GM21825 (cell line): Measurements from ENCODE around the gene STXBP4.

ENCODE experiments used
- ATAC-seq: cut with Tn5 transposase; IDR thresholded peaks from one replicate; pipeline ENCODE4 v1.9.1; 2021; ENCODE audit warnings: mild to moderate bottlenecking, moderate library complexity; ENCODE audit not compliant: unreplicated experiment

STXBP4 gene

GRCh38 chr17:54969658-54970572, 1.4 kb downstream of the STXBP4 start:
- ATAC-seq: no peak

DNA sequence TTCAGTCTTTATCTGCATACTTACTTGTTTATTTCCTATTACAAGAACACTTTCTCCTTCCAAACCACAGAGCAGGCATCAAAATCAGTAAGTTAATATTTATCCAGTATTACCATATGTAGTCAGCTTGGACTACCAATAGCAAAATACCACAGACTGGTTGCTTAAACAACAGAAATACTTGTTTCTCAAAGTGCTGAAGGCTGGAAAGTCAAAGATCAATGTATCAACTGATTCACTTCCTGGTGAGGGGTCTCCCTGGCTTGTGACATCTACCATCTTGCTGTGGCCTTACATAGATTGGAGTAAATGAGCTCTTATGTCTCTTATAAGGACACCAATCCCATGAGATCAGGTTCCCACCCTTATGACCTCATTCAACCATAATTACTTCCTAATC, 2.6 kb downstream of the STXBP4 start:
- ATAC-seq: no peak

GRCh38 chr17:54971901-54972300, 3.3 kb downstream of the STXBP4 start:
- no peak for ATAC-seq

GRCh38 chr17:54972406-54973138, 4.0 kb downstream of the STXBP4 start:
- ATAC-seq: no peak

- ATAC-seq: no peak
These were observed 6.2 kb downstream of the STXBP4 start for GRCh38 chr17:54974759-54975158.

GRCh38 chr17:54976316-54976715, 7.8 kb downstream of the STXBP4 start:
- ATAC-seq: no peak

- ATAC-seq: no peak
These were observed 9.2 kb downstream of the STXBP4 start for GRCh38 chr17:54977744-54978143.

DNA sequence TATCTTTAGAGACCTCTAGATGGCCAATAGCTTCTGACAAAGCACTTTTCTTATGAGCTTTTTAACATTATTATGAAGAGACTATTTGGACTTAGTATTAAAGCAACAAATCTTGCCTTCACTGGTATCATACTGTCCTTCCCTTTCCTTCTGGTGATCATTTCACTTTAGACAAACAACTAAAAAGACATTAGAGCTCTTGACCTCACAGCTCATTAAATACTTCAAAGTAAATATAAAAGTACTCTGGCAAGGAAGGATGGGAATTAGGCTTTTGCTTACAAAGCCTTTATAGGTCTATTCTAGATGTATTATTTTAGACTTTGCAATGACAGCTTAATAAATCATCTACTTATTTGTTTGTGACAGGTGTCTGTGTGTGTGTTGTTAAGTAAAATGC, 11.1 kb downstream of the STXBP4 start:
- ATAC-seq: no peak

DNA sequence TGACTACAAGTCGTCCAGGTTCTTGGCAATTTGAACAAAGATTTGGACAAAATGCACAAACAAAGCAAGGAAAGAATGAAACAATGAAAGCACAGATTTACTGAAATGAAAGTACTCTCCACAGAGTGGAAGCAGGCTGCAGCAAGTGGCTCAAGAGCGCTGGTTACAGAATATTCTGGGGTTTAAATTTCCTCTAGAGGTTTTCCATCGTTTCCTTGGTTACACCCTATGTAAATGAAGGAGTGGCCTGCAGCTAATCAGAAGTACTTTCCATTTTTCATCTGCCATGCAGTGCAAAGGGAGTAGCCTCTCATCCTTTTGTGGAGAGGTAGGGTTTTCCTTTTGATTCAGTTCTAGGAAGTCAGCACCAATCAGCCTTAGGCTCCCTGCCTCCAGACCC, 11.8 kb downstream of the STXBP4 start:
- no peak for ATAC-seq

- ATAC-seq: no peak
These were observed 13.8 kb downstream of the STXBP4 start for GRCh38 chr17:54982399-54982798.

DNA sequence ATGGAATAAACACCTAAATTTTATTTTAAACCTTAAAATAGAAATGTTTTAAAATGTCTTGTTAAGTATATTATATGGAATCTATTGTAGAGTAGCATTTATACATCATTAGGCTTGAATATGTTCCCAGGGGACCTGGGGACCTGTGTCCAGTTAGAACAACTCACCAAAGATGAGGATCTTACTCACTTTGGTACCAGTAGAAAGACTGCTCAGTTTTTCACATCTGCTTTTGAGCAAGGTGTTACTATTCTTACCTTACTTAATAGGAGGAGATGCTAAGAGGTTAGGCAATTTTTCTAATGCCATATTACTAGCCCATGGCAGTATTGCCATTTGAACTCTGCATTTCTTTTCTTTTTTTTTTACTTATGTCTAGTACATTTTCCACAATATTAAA, 14.7 kb downstream of the STXBP4 start:
- no peak for ATAC-seq

DNA sequence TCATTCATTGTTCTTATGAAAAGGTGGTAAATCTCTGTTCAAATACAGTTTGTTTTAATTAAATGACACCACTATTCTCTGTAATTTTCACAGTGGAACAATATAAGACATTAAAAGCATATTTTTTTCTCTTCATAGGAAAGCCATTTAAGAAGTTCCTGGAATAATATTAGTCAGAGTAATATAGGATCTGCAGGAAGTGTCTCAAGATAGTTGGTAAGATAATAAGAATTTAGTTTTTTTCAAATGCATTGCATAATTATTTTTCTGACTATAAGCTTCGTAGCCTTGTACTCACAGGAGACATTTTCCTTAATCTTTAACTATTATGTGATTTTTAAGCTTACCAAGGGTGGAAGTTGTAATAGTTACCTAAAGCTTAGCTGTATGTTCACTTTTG, 16.9 kb downstream of the STXBP4 start:
- no peak for ATAC-seq

DNA sequence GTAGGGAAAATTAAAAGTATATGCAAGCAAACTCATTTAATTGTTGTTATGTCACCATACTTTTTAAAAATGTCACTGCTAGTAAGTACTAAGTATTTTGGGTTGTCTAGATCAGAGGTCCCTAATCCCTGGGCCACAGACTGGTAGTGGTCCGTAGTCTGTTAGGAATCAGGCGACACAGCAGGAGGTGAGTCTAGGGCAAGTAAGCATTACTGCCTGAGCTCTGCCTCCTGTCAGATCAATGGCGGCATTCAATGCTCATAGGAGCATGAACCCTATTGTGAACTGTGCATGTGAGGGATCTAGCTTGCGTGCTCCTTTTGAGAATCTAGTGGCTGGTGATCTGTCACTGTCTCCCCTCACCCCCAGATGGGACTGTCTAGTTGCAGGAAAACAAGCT, 21.6 kb downstream of the STXBP4 start:
- ATAC-seq: no peak

- no peak for ATAC-seq
These were observed 23.0 kb downstream of the STXBP4 start for GRCh38 chr17:54991567-54991966.

DNA sequence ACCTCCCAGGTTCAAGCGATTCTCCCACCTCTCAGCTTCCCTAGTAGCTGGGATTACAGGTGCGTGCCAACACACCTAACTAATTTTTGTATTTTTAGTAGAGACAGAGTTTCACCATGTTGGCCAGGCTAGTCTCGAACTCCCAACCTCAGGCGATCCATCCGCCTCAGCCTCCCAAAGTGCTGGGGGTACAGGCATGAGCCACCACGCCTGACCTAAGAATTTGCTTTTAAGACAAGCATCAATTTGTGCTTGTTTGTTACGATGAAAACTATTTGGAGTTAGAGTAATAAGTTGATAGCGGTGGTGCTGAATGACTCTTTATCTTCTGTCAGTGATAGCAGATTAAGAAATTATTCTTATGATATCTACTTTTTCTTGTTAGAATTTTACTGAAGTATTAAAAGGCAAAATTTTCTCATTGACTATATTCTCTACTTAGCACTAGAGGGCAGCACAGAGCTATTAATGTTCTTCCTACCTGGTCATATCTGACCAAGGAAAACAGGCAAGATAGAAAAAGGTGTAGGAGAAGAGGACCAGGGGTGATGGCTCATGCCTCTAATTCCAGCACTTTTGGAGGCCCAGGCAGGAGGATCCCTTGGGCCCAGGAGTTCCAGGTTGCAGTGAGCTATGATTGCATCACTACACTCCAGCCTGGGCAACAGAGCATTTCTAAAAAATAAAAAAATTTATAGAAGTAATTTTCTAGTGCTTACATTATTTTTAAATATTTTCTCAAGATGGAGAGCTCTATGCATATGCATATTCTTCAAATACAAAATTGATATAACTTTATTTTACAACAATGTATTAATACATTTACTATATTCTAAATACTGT, 24.5 kb downstream of the STXBP4 start:
- peak; percentile 54 for ATAC-seq

GRCh38 chr17:54996441-54996840, 27.9 kb downstream of the STXBP4 start:
- no peak for ATAC-seq

GRCh38 chr17:55002458-55002857, 33.9 kb downstream of the STXBP4 start:
- ATAC-seq: no peak

GRCh38 chr17:55004484-55004883, 35.9 kb downstream of the STXBP4 start:
- no peak for ATAC-seq

- no peak for ATAC-seq
These were observed 37.0 kb downstream of the STXBP4 start for GRCh38 chr17:55005520-55005919.

- ATAC-seq: no peak
These were observed 55.1 kb downstream of the STXBP4 start for GRCh38 chr17:55023626-55024025.

GRCh38 chr17:55037828-55038227, 69.3 kb downstream of the STXBP4 start:
- peak; percentile 93 for ATAC-seq
